ENCODE results near the gene TMEM220.

The TMEM220 gene

GRCh38 chr17:10728331-10728892 is 1.4 kb downstream of the TMEM220 start:
- WGBS: 94% methylated on average over 10 of the region's 10 CpGs
- no peak overlapping the region for H3K9ac ChIP-seq (ENCODE audit: low read depth, low read length)
- H3K27me3 ChIP-seq (ENCODE audit: insufficient read depth, low read length): no peaks in the 10 kb centered on the region
- peaks cover 18% of the 10 kb centered on the region; the same call in 1 of the 2 replicates for H3K4me1 ChIP-seq (ENCODE audit: insufficient read depth, low read length)
- no peaks in the 10 kb centered on the region for H3K9me3 ChIP-seq (ENCODE audit: insufficient read depth, low read depth, low read length)
- no peak overlapping the region for H3K4me3 ChIP-seq (ENCODE audit: low read length)
- H3K27ac ChIP-seq (ENCODE audit: low read depth, low read length): no peak overlapping the region
- H3K36me3 ChIP-seq (ENCODE audit: insufficient read depth, low read length): no peaks in the 10 kb centered on the region; the same call in 1 of the 2 replicates

GRCh38 chr17:10727192-10727591 is 2.6 kb downstream of the TMEM220 start:
- H3K27me3 ChIP-seq (ENCODE audit: insufficient read depth, low read length): no peaks in the 10 kb centered on the region
- WGBS: 83% methylated on average over 5 of the region's 5 CpGs
- no peak overlapping the region for H3K27ac ChIP-seq (ENCODE audit: low read depth, low read length)
- peaks cover 11% of the 10 kb centered on the region; the same call in 1 of the 2 replicates for H3K4me1 ChIP-seq (ENCODE audit: insufficient read depth, low read length)
- no peak overlapping the region for H3K4me3 ChIP-seq (ENCODE audit: low read length)
- H3K9ac ChIP-seq (ENCODE audit: low read depth, low read length): no peak overlapping the region
- no peaks in the 10 kb centered on the region; the same call in 1 of the 2 replicates for H3K36me3 ChIP-seq (ENCODE audit: insufficient read depth, low read length)
- H3K9me3 ChIP-seq (ENCODE audit: insufficient read depth, low read depth, low read length): no peaks in the 10 kb centered on the region

DNA sequence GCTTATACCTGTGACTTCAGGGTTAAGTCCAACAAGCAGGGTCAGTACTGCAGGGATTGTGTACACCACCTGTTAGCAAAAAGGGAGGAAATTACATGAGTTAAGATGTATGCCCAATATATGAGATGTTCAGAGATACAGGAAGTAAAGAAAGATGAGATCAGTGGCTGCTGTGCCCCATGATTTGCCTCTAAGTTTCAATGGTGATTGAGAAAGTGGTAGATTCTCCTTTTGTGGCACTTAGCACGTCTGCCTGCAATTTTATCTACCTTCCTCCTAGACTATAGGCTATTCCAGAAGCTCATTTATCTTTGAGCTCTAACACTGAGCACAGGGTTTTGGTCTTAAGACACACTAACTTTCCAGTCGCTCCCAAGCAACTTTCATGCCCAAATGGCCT is 3.6 kb downstream of the TMEM220 start:
- Histone ChIP-seq H3K9me3 (ENCODE audit: insufficient read depth, low read depth, low read length) (no peaks in the 10 kb centered on the region), H3K27ac (ENCODE audit: low read depth, low read length) (no peak overlapping the region), H3K9ac (ENCODE audit: low read depth, low read length) (no peak overlapping the region), H3K4me1 (ENCODE audit: insufficient read depth, low read length) (peaks cover 5% of the 10 kb centered on the region; the same call in 1 of the 2 replicates), H3K27me3 (ENCODE audit: insufficient read depth, low read length) (no peaks in the 10 kb centered on the region), H3K36me3 (ENCODE audit: insufficient read depth, low read length) (no peaks in the 10 kb centered on the region; the same call in 1 of the 2 replicates), H3K4me3 (ENCODE audit: low read length) (no peak overlapping the region)
- 60% methylated on average over 2 of the region's 2 CpGs for WGBS

- H3K27ac ChIP-seq (ENCODE audit: low read depth, low read length): no peak overlapping the region
- no peaks in the 10 kb centered on the region for H3K27me3 ChIP-seq (ENCODE audit: insufficient read depth, low read length)
- no peaks in the 10 kb centered on the region for H3K9me3 ChIP-seq (ENCODE audit: insufficient read depth, low read depth, low read length)
- WGBS: 94% methylated on average over 3 of the region's 3 CpGs
- no peak overlapping the region for H3K9ac ChIP-seq (ENCODE audit: low read depth, low read length)
- H3K4me3 ChIP-seq (ENCODE audit: low read length): no peak overlapping the region
- no peaks in the 10 kb centered on the region; the same call in 1 of the 2 replicates for H3K36me3 ChIP-seq (ENCODE audit: insufficient read depth, low read length)
- H3K4me1 ChIP-seq (ENCODE audit: insufficient read depth, low read length): no peaks in the 10 kb centered on the region
These were observed 4.6 kb downstream of the TMEM220 start for GRCh38 chr17:10725262-10725661.

GRCh38 chr17:10724546-10725195 is 5.2 kb downstream of the TMEM220 start:
- Histone ChIP-seq H3K36me3 (ENCODE audit: insufficient read depth, low read length) (no peaks in the 10 kb centered on the region; the same call in 1 of the 2 replicates), H3K27ac (ENCODE audit: low read depth, low read length) (no peak overlapping the region), H3K9ac (ENCODE audit: low read depth, low read length) (no peak overlapping the region), H3K4me1 (ENCODE audit: insufficient read depth, low read length) (no peaks in the 10 kb centered on the region), H3K27me3 (ENCODE audit: insufficient read depth, low read length) (no peaks in the 10 kb centered on the region), H3K9me3 (ENCODE audit: insufficient read depth, low read depth, low read length) (no peaks in the 10 kb centered on the region), H3K4me3 (ENCODE audit: low read length) (no peak overlapping the region)
- 97% methylated on average over 10 of the region's 11 CpGs for WGBS

GRCh38 chr17:10718547-10718946 is 11.3 kb downstream of the TMEM220 start:
- WGBS: no CpG with 5 or more reads among the region's 1 CpG
- no peak overlapping the region for H3K4me3 ChIP-seq (ENCODE audit: low read length)
- no peaks in the 10 kb centered on the region for H3K9me3 ChIP-seq (ENCODE audit: insufficient read depth, low read depth, low read length)
- H3K9ac ChIP-seq (ENCODE audit: low read depth, low read length): no peak overlapping the region
- no peaks in the 10 kb centered on the region; the same call in 1 of the 2 replicates for H3K36me3 ChIP-seq (ENCODE audit: insufficient read depth, low read length)
- no peak overlapping the region for H3K27ac ChIP-seq (ENCODE audit: low read depth, low read length)
- no peaks in the 10 kb centered on the region for H3K4me1 ChIP-seq (ENCODE audit: insufficient read depth, low read length)
- no peaks in the 10 kb centered on the region for H3K27me3 ChIP-seq (ENCODE audit: insufficient read depth, low read length)

DNA sequence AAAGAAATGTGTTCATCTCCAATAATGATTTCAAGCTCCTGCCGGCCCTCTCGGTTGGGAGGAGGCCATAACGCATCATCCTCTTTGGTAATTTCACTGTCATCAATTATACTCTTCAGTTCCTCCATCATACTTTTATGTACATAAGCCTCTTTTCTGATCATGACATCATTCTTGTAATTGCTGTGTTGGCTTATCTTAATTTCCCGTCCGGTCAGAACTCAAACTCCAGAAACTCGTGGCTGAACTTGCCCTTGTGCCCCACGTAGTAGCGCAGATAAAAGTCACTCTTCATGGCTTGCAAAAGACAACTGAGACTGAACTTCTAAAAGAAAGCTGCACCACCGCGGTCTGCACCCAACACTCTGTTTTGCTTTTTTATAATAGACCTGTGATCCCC is 13.6 kb downstream of the TMEM220 start:
- H3K27me3 ChIP-seq (ENCODE audit: insufficient read depth, low read length): no peaks in the 10 kb centered on the region
- H3K9me3 ChIP-seq (ENCODE audit: insufficient read depth, low read depth, low read length): no peaks in the 10 kb centered on the region
- no peak overlapping the region for H3K27ac ChIP-seq (ENCODE audit: low read depth, low read length)
- H3K4me3 ChIP-seq (ENCODE audit: low read length): no peak overlapping the region
- H3K9ac ChIP-seq (ENCODE audit: low read depth, low read length): no peak overlapping the region
- 95% methylated on average over 10 of the region's 10 CpGs for WGBS
- no peaks in the 10 kb centered on the region for H3K4me1 ChIP-seq (ENCODE audit: insufficient read depth, low read length)
- H3K36me3 ChIP-seq (ENCODE audit: insufficient read depth, low read length): peaks cover 15% of the 10 kb centered on the region

DNA sequence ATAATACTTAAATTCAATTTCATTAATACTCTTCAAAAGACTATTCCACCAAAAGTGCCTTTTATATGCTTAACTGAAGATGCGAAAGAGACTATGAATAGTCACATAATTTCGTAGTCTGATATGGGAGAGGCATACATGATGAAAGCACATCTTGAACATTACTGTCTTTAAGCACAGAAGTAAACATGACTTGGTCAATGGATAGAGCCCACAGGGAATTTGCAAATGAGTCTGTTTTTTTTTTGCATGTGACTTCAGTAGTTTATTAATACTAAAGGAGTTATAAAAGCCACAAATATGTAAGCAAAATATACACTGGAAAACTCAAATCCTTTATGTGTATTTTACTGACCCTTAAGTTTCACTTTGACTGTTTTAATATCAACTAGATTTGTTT is 16.5 kb downstream of the TMEM220 start:
- H3K27ac ChIP-seq (ENCODE audit: low read depth, low read length): no peak overlapping the region
- 96% methylated on average over 2 of the region's 2 CpGs for WGBS
- peaks cover 41% of the 10 kb centered on the region for H3K36me3 ChIP-seq (ENCODE audit: insufficient read depth, low read length)
- no peak overlapping the region for H3K4me3 ChIP-seq (ENCODE audit: low read length)
- H3K4me1 ChIP-seq (ENCODE audit: insufficient read depth, low read length): no peaks in the 10 kb centered on the region
- no peaks in the 10 kb centered on the region for H3K9me3 ChIP-seq (ENCODE audit: insufficient read depth, low read depth, low read length)
- no peaks in the 10 kb centered on the region for H3K27me3 ChIP-seq (ENCODE audit: insufficient read depth, low read length)
- H3K9ac ChIP-seq (ENCODE audit: low read depth, low read length): no peak overlapping the region

GRCh38 chr17:10705727-10706126 is 24.1 kb downstream of the TMEM220 start:
- 96% methylated on average over 5 of the region's 5 CpGs for WGBS
- H3K36me3 ChIP-seq (ENCODE audit: insufficient read depth, low read length): peaks cover 60% of the 10 kb centered on the region
- H3K27me3 ChIP-seq (ENCODE audit: insufficient read depth, low read length): no peaks in the 10 kb centered on the region
- H3K27ac ChIP-seq (ENCODE audit: low read depth, low read length): no peak overlapping the region
- H3K4me3 ChIP-seq (ENCODE audit: low read length): no peak overlapping the region
- no peaks in the 10 kb centered on the region for H3K9me3 ChIP-seq (ENCODE audit: insufficient read depth, low read depth, low read length)
- H3K9ac ChIP-seq (ENCODE audit: low read depth, low read length): no peak overlapping the region
- H3K4me1 ChIP-seq (ENCODE audit: insufficient read depth, low read length): no peaks in the 10 kb centered on the region

- peaks cover 5% of the 10 kb centered on the region for H3K4me1 ChIP-seq (ENCODE audit: insufficient read depth, low read length)
- WGBS: 90% methylated on average over 2 of the region's 2 CpGs
- H3K36me3 ChIP-seq (ENCODE audit: insufficient read depth, low read length): peaks cover 34% of the 10 kb centered on the region
- no peak overlapping the region for H3K4me3 ChIP-seq (ENCODE audit: low read length)
- H3K27me3 ChIP-seq (ENCODE audit: insufficient read depth, low read length): no peaks in the 10 kb centered on the region
- no peak overlapping the region for H3K27ac ChIP-seq (ENCODE audit: low read depth, low read length)
- H3K9ac ChIP-seq (ENCODE audit: low read depth, low read length): no peak overlapping the region
- no peaks in the 10 kb centered on the region for H3K9me3 ChIP-seq (ENCODE audit: insufficient read depth, low read depth, low read length)
These were observed 27.2 kb downstream of the TMEM220 start for GRCh38 chr17:10702574-10702973.

GRCh38 chr17:10699856-10700255 is 30.0 kb downstream of the TMEM220 start:
- H3K9me3 ChIP-seq (ENCODE audit: insufficient read depth, low read depth, low read length): no peaks in the 10 kb centered on the region
- H3K4me1 ChIP-seq (ENCODE audit: insufficient read depth, low read length): peaks cover 5% of the 10 kb centered on the region
- peaks cover 17% of the 10 kb centered on the region for H3K36me3 ChIP-seq (ENCODE audit: insufficient read depth, low read length)
- H3K27me3 ChIP-seq (ENCODE audit: insufficient read depth, low read length): no peaks in the 10 kb centered on the region
- H3K9ac ChIP-seq (ENCODE audit: low read depth, low read length): no peak overlapping the region
- 97% methylated on average over 1 of the region's 1 CpG for WGBS
- no peak overlapping the region for H3K27ac ChIP-seq (ENCODE audit: low read depth, low read length)
- no peak overlapping the region for H3K4me3 ChIP-seq (ENCODE audit: low read length)

Data from HUES64 (cell line).